Breast epithelium (tissue), 3 donors: ENCODE data around the gene MGAT5B.

Source experiments
- CTCF ChIP-seq, 3 donors: fragments of 450-650 bp; IDR thresholded peaks; one replicate each; pipeline ENCODE4 v1.5.1; 2016 to 2017; ENCODE audit warnings: antibody characterized with exemption in 3 of 3, mild to moderate bottlenecking in 3 of 3, moderate library complexity in 3 of 3
- POLR2A ChIP-seq: fragments of 450-650 bp; IDR thresholded peaks from one replicate; pipeline ENCODE4 v1.6.1; 2016; ENCODE audit warnings: antibody characterized with exemption, mild to moderate bottlenecking, moderate library complexity
- POLR2AphosphoS5 ChIP-seq, 3 donors: sonication (generic); formaldehyde crosslinking; IDR thresholded peaks; one replicate each; pipeline ENCODE4 v1.6.1; 2017; ENCODE audit warnings: antibody characterized with exemption in 3 of 3

- TF ChIP-seq POLR2AphosphoS5 (IDR thresholded peaks at IDR 0.05) (no peak), CTCF (IDR thresholded peaks at IDR 0.05) (no peak), POLR2A (no peak)
These were observed 80.6 kb downstream of the MGAT5B start for GRCh38 chr17:76948726-76949342.
